DND-41 (cell line): Measurements from ENCODE around the gene KRT6B.

Experiments used
- EZH2 ChIP-seq: IDR thresholded peaks from 3 replicates; pipeline ENCODE4 v1.6.1; 2012; ENCODE audit warnings: borderline replicate concordance, low read depth, mild to moderate bottlenecking, moderate library complexity, low read length, inconsistent platforms; ENCODE audit not compliant: severe bottlenecking
- TF ChIP-seq, protein P1 (sequence below): IDR thresholded peaks from 2 replicates; pipeline ENCODE4 v1.5.1; 2012; ENCODE audit warnings: borderline replicate concordance, low read length, moderate library complexity, mild to moderate bottlenecking; ENCODE audit not compliant: poor library complexity, severe bottlenecking; ENCODE audit errors: extremely low read depth

DNA sequence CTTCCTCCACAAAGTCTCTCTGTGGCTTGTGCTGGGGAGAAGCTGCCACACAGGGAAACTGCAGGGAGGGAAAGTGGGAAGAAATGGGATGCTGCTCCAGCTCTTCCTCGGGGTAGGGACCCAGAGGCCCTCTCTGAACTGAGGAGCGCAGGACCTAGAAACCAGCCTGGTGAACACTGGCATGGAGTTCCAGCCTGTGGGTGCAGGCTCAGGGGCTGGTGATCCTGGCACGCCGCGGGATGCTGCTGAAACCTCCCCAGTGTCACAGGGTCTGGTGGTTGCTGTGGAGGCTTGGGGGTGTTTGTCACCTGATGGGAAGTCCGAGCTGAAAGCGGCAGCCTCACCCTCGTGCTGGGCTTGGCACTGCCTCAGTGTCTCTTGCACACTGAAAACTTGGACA is 12.5 kb downstream of the KRT6B start:
- TF ChIP-seq, protein P1, sequence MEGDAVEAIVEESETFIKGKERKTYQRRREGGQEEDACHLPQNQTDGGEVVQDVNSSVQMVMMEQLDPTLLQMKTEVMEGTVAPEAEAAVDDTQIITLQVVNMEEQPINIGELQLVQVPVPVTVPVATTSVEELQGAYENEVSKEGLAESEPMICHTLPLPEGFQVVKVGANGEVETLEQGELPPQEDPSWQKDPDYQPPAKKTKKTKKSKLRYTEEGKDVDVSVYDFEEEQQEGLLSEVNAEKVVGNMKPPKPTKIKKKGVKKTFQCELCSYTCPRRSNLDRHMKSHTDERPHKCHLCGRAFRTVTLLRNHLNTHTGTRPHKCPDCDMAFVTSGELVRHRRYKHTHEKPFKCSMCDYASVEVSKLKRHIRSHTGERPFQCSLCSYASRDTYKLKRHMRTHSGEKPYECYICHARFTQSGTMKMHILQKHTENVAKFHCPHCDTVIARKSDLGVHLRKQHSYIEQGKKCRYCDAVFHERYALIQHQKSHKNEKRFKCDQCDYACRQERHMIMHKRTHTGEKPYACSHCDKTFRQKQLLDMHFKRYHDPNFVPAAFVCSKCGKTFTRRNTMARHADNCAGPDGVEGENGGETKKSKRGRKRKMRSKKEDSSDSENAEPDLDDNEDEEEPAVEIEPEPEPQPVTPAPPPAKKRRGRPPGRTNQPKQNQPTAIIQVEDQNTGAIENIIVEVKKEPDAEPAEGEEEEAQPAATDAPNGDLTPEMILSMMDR, result no peak
- no peak for TF ChIP-seq EZH2
